Measurements from ENCODE around the gene SPDEF.

SPDEF gene

GRCh38 chr6:34570066-34570833 is 14.1 kb upstream of the SPDEF start:
- H3K4ac ChIP-seq (ENCODE audit: low read depth in 1 of 2, low read length in 2 of 2), result no peak overlapping the region
- H2BK12ac ChIP-seq (ENCODE audit: low read length in 2 of 2), result no peak overlapping the region
- no peak overlapping the region for H4K91ac ChIP-seq (ENCODE audit: low read length)
- no peak overlapping the region for H2BK15ac ChIP-seq (ENCODE audit: low read depth, poor library complexity, severe bottlenecking)
- H3K23ac ChIP-seq (ENCODE audit: low read length in 2 of 2), result no peak overlapping the region
- no peak overlapping the region for H3K4me2 ChIP-seq (ENCODE audit: low read length, poor library complexity, severe bottlenecking)
- no peak overlapping the region for H2AFZ ChIP-seq (ENCODE audit: low read depth, low read length)
- no peak overlapping the region for H3K27ac ChIP-seq (ENCODE audit: low read length, poor library complexity, severe bottlenecking)
- H3K27me3 ChIP-seq (ENCODE audit: control insufficient read depth in 1 of 2, insufficient read depth in 1 of 2, low read length in 2 of 2), result peaks cover 11 to 46% of the 10 kb centered on the region in 2 experiments
- H3K4me3 ChIP-seq (ENCODE audit: insufficient read depth in 1 of 2, low read depth in 1 of 2, low read length in 2 of 2), result no peak overlapping the region
- H3K9me3 ChIP-seq (ENCODE audit: control insufficient read depth, low read length), result no peaks in the 10 kb centered on the region
- H3K36me3 ChIP-seq (ENCODE audit: control insufficient read depth in 1 of 2, insufficient read depth in 2 of 2, low read depth in 1 of 2, low read length in 2 of 2), result no peaks in the 10 kb centered on the region
- no peaks in the 10 kb centered on the region for H3K79me1 ChIP-seq (replicated peaks; ENCODE audit: low read length, poor library complexity, severe bottlenecking)
- no peak overlapping the region for H2BK120ac ChIP-seq (ENCODE audit: low read depth, low read length)
- H3K4me1 ChIP-seq (ENCODE audit: control insufficient read depth, insufficient read depth, low read depth, low read length), result peaks cover 3% of the 10 kb centered on the region
- no peak overlapping the region for H2BK5ac ChIP-seq (ENCODE audit: low read depth, low read length, poor library complexity, severe bottlenecking)
- no peak overlapping the region for H3K9ac ChIP-seq (ENCODE audit: low read length)
- no peak overlapping the region for H3K14ac ChIP-seq (ENCODE audit: low read length in 2 of 2)
- WGBS, result 90% methylated on average over 21 of the region's 21 CpGs
- H4K8ac ChIP-seq (ENCODE audit: low read length), result no peak overlapping the region
- DNase-seq, result no peak
- H2AK5ac ChIP-seq (ENCODE audit: low read length, severe bottlenecking), result no peak overlapping the region
- no peak overlapping the region for H3K18ac ChIP-seq (ENCODE audit: low read depth in 1 of 2, low read length in 2 of 2)

GRCh38 chr6:34569361-34569973 is 13.3 kb upstream of the SPDEF start:
- Histone ChIP-seq H3K18ac (ENCODE audit: low read depth in 1 of 2, low read length in 2 of 2) (no peak overlapping the region), H4K8ac (ENCODE audit: low read length) (no peak overlapping the region), H3K9ac (ENCODE audit: low read length) (no peak overlapping the region), H2BK5ac (ENCODE audit: low read depth, low read length, poor library complexity, severe bottlenecking) (no peak overlapping the region), H3K4ac (ENCODE audit: low read depth in 1 of 2, low read length in 2 of 2) (no peak overlapping the region), H3K23ac (ENCODE audit: low read length in 2 of 2) (no peak overlapping the region), H3K9me3 (ENCODE audit: control insufficient read depth, low read length) (no peaks in the 10 kb centered on the region), H2AK5ac (ENCODE audit: low read length, severe bottlenecking) (no peak overlapping the region), H3K27ac (ENCODE audit: low read length, poor library complexity, severe bottlenecking) (no peak overlapping the region), H3K14ac (ENCODE audit: low read length in 2 of 2) (no peak overlapping the region), H2BK15ac (ENCODE audit: low read depth, poor library complexity, severe bottlenecking) (no peak overlapping the region), H3K79me1 (replicated peaks; ENCODE audit: low read length, poor library complexity, severe bottlenecking) (no peaks in the 10 kb centered on the region), H2BK12ac (ENCODE audit: low read length in 2 of 2) (no peak overlapping the region), H3K27me3 (ENCODE audit: control insufficient read depth in 1 of 2, insufficient read depth in 1 of 2, low read length in 2 of 2) (peaks cover 13 to 53% of the 10 kb centered on the region in 2 experiments), H4K91ac (ENCODE audit: low read length) (no peak overlapping the region), H3K36me3 (ENCODE audit: control insufficient read depth in 1 of 2, insufficient read depth in 2 of 2, low read depth in 1 of 2, low read length in 2 of 2) (no peaks in the 10 kb centered on the region), H3K4me2 (ENCODE audit: low read length, poor library complexity, severe bottlenecking) (no peak overlapping the region), H2BK120ac (ENCODE audit: low read depth, low read length) (no peak overlapping the region), H3K4me1 (ENCODE audit: control insufficient read depth, insufficient read depth, low read depth, low read length) (peaks cover 3% of the 10 kb centered on the region), H3K4me3 (ENCODE audit: insufficient read depth in 1 of 2, low read depth in 1 of 2, low read length in 2 of 2) (no peak overlapping the region), H2AFZ (ENCODE audit: low read depth, low read length) (no peak overlapping the region)
- no peak for DNase-seq
- 87% methylated on average over 4 of the region's 5 CpGs for WGBS

GRCh38 chr6:34568341-34569201 is 12.4 kb upstream of the SPDEF start:
- no peaks in the 10 kb centered on the region for H3K79me1 ChIP-seq (replicated peaks; ENCODE audit: low read length, poor library complexity, severe bottlenecking)
- no peak overlapping the region for H3K4ac ChIP-seq (ENCODE audit: low read depth in 1 of 2, low read length in 2 of 2)
- no peak for DNase-seq
- no peak overlapping the region for H2AK5ac ChIP-seq (ENCODE audit: low read length, severe bottlenecking)
- H3K14ac ChIP-seq (ENCODE audit: low read length in 2 of 2), result peak overlapping the region in 1 of 2 experiments; percentile 80
- no peak overlapping the region for H3K4me3 ChIP-seq (ENCODE audit: insufficient read depth in 1 of 2, low read depth in 1 of 2, low read length in 2 of 2)
- H3K18ac ChIP-seq (ENCODE audit: low read depth in 1 of 2, low read length in 2 of 2), result no peak overlapping the region
- H2AFZ ChIP-seq (ENCODE audit: low read depth, low read length), result no peak overlapping the region
- no peaks in the 10 kb centered on the region for H3K9me3 ChIP-seq (ENCODE audit: control insufficient read depth, low read length)
- WGBS, result 79% methylated on average over 7 of the region's 12 CpGs
- peaks cover 3% of the 10 kb centered on the region for H3K4me1 ChIP-seq (ENCODE audit: control insufficient read depth, insufficient read depth, low read depth, low read length)
- H4K91ac ChIP-seq (ENCODE audit: low read length), result no peak overlapping the region
- no peaks in the 10 kb centered on the region for H3K36me3 ChIP-seq (ENCODE audit: control insufficient read depth in 1 of 2, insufficient read depth in 2 of 2, low read depth in 1 of 2, low read length in 2 of 2)
- no peak overlapping the region for H2BK5ac ChIP-seq (ENCODE audit: low read depth, low read length, poor library complexity, severe bottlenecking)
- no peak overlapping the region for H3K27ac ChIP-seq (ENCODE audit: low read length, poor library complexity, severe bottlenecking)
- H3K27me3 ChIP-seq (ENCODE audit: control insufficient read depth in 1 of 2, insufficient read depth in 1 of 2, low read length in 2 of 2), result peaks cover 16 to 60% of the 10 kb centered on the region in 2 experiments
- H4K8ac ChIP-seq (ENCODE audit: low read length), result no peak overlapping the region
- no peak overlapping the region for H2BK12ac ChIP-seq (ENCODE audit: low read length in 2 of 2)
- H2BK15ac ChIP-seq (ENCODE audit: low read depth, poor library complexity, severe bottlenecking), result no peak overlapping the region
- no peak overlapping the region for H3K4me2 ChIP-seq (ENCODE audit: low read length, poor library complexity, severe bottlenecking)
- no peak overlapping the region for H3K23ac ChIP-seq (ENCODE audit: low read length in 2 of 2)
- H2BK120ac ChIP-seq (ENCODE audit: low read depth, low read length), result no peak overlapping the region
- no peak overlapping the region for H3K9ac ChIP-seq (ENCODE audit: low read length)
